K562 (cell line): Measurements from ENCODE around the gene CACNA2D4.

ENCODE experiments used
- FOXJ3 ChIP-seq: sonication (generic); formaldehyde crosslinking; IDR thresholded peaks from 2 replicates; pipeline ENCODE4 v1.4.0; 2020; ENCODE audit warnings: mild to moderate bottlenecking, missing genetic modification reagents
- MCM7 ChIP-seq, 2 experiments: fragments of 450-650 bp; IDR thresholded peaks; 2 replicates each; pipeline ENCODE4 v1.6.1; 2016 to 2018
- NFIC ChIP-seq: fragments of 450-650 bp; IDR thresholded peaks from 2 replicates; pipeline ENCODE4 v1.6.1; 2017; ENCODE audit warnings: mild to moderate bottlenecking, inconsistent platforms
- POLR2A ChIP-seq: fragments of 450-650 bp; conservative IDR thresholded peaks from 2 replicates; pipeline ENCODE4 v1.6.1; 2016
- RAD21 ChIP-seq, 2 experiments: fragments of 250-450 bp in 1 of 2; fragments of 450-650 bp in 1 of 2; sonication (Bioruptor Pico) in 1 of 2; formaldehyde crosslinking in 1 of 2; IDR thresholded peaks in 1 of 2; conservative IDR thresholded peaks in 1 of 2; 2 replicates each; pipeline versions ENCODE4 v1.4.0 to v1.8.0; 2020 to 2022; ENCODE audit warnings: mild to moderate bottlenecking in 2 of 2, moderate library complexity in 1 of 2
- VEZF1 ChIP-seq: fragments of 200-800 bp; sonication (Bioruptor generic); IDR thresholded peaks from 2 replicates; pipeline ENCODE4 v1.6.1; 2017; ENCODE audit warnings: missing genetic modification characterization, missing compliant biosample characterization
- ZNF407 ChIP-seq: fragments of 450-650 bp; IDR thresholded peaks from 2 replicates; pipeline ENCODE4 v1.6.1; 2016; ENCODE audit warnings: low read depth
- ZNF699 ChIP-seq: fragments of 250-450 bp; sonication (Bioruptor Pico); IDR thresholded peaks from 2 replicates; pipeline ENCODE4 v1.8.0; 2021; ENCODE audit warnings: mild to moderate bottlenecking, moderate library complexity; ENCODE audit not compliant: insufficient replicate concordance

- TF ChIP-seq ZNF407 (no peak), POLR2A (no peak), FOXJ3 (CRISPR knock-in tag) (no peak), RAD21 (CRISPR knock-in tag; conservative IDR thresholded peaks at IDR 0.05 in 1 of 2, IDR thresholded peaks at IDR 0.05 in 1 of 2) (no peak), NFIC (no peak), VEZF1 (no peak), MCM7 (IDR thresholded peaks at IDR 0.05) (no peak), ZNF699 (no peak)
Observed at GRCh38 chr12:1839956-1840951, 78.2 kb downstream of the CACNA2D4 start.
